OCI-LY7 (cell line): Measurements from ENCODE around the gene SLC22A7.

Experiments
- EZH2phosphoT487 ChIP-seq: fragments of 200-600 bp; sonication (generic); IDR thresholded peaks from 2 replicates; pipeline ENCODE4 v1.6.1; 2018; ENCODE audit warnings: low read depth, borderline replicate concordance, mild to moderate bottlenecking, mixed run types, antibody characterized with exemption, low read length, moderate library complexity, mixed read lengths
- TF ChIP-seq, protein P1 (sequence below): fragments of 200-600 bp; sonication (generic); conservative IDR thresholded peaks from 2 replicates; pipeline ENCODE4 v1.5.1; 2014; ENCODE audit warnings: mild to moderate bottlenecking, antibody characterized with exemption, low read length, moderate library complexity, mixed read lengths

DNA sequence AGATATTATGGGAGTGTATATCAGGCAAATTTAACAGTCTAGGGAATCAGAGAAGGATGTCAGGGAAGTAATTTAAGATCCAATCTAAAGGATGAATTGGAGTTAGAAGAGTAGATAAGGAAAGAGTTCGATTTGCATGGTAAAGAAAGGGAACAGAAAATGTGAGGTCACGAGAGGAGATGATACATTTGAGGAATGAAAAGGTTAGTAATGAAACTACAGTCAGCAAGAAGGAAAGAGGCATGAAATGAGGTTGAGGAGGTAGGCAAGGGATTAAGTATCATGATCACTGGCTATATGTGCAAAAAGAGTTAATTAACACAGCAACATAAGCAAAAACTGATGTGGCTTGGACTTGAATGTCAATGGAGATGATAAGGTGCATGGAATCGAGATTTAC is 49.0 kb downstream of the SLC22A7 start:
- TF ChIP-seq, protein P1, sequence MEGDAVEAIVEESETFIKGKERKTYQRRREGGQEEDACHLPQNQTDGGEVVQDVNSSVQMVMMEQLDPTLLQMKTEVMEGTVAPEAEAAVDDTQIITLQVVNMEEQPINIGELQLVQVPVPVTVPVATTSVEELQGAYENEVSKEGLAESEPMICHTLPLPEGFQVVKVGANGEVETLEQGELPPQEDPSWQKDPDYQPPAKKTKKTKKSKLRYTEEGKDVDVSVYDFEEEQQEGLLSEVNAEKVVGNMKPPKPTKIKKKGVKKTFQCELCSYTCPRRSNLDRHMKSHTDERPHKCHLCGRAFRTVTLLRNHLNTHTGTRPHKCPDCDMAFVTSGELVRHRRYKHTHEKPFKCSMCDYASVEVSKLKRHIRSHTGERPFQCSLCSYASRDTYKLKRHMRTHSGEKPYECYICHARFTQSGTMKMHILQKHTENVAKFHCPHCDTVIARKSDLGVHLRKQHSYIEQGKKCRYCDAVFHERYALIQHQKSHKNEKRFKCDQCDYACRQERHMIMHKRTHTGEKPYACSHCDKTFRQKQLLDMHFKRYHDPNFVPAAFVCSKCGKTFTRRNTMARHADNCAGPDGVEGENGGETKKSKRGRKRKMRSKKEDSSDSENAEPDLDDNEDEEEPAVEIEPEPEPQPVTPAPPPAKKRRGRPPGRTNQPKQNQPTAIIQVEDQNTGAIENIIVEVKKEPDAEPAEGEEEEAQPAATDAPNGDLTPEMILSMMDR, result no peak
- no peak for TF ChIP-seq EZH2phosphoT487
